NCI-H2107 (cell line): ENCODE data around the gene DPH3.

Experiments used
- DNase-seq: peaks from one replicate; lab custom pipeline; 2025; lab: John Stamatoyannopoulos, UW

DPH3 gene

GRCh38 chr3:16233806-16234205 is 30.9 kb downstream of the DPH3 start:
- DNase-seq, result no peak

GRCh38 chr3:16231983-16232382 is 32.8 kb downstream of the DPH3 start:
- no peak for DNase-seq

GRCh38 chr3:16229681-16230080 is 35.1 kb downstream of the DPH3 start:
- DNase-seq, result no peak

GRCh38 chr3:16227566-16227965 is 37.2 kb downstream of the DPH3 start:
- no peak for DNase-seq

GRCh38 chr3:16224325-16224724 is 40.4 kb downstream of the DPH3 start:
- DNase-seq, result no peak

- DNase-seq, result no peak
These were observed 42.2 kb downstream of the DPH3 start for GRCh38 chr3:16222547-16222946.

GRCh38 chr3:16221990-16222389 is 42.8 kb downstream of the DPH3 start:
- no peak for DNase-seq

- no peak for DNase-seq
These were observed 45.0 kb downstream of the DPH3 start for GRCh38 chr3:16219777-16220176.

GRCh38 chr3:16216373-16216935 is 48.3 kb downstream of the DPH3 start:
- DNase-seq, result no peak

- DNase-seq, result no peak
These were observed 50.4 kb downstream of the DPH3 start for GRCh38 chr3:16214366-16214765.

GRCh38 chr3:16211176-16211904 is 53.4 kb downstream of the DPH3 start:
- DNase-seq, result no peak
